GM18499 (cell line): ENCODE data around the gene DGCR2.

Experiments used
- ATAC-seq: cut with Tn5 transposase; IDR thresholded peaks from one replicate; pipeline ENCODE4 v1.9.1; 2021; ENCODE audit warnings: moderate number of reproducible peaks; ENCODE audit not compliant: insufficient read depth, unreplicated experiment

Gene DGCR2

GRCh38 chr22:19046719-19047609, 75.2 kb downstream of the DGCR2 start:
- no peak for ATAC-seq

- ATAC-seq: no peak
Measured at GRCh38 chr22:19046287-19046686, 75.9 kb downstream of the DGCR2 start.

GRCh38 chr22:19045094-19045493, 77.1 kb downstream of the DGCR2 start:
- ATAC-seq: no peak

- no peak for ATAC-seq
Measured at GRCh38 chr22:19044381-19044780, 77.8 kb downstream of the DGCR2 start.

- no peak for ATAC-seq
Measured at GRCh38 chr22:19043121-19044085, 78.8 kb downstream of the DGCR2 start.

- ATAC-seq: no peak
Measured at GRCh38 chr22:19042285-19043120, 79.7 kb downstream of the DGCR2 start.

GRCh38 chr22:19041704-19042074, 80.5 kb downstream of the DGCR2 start:
- no peak for ATAC-seq

GRCh38 chr22:19040888-19041703, 81.1 kb downstream of the DGCR2 start:
- no peak for ATAC-seq

- ATAC-seq: no peak
Measured at GRCh38 chr22:19040391-19040861, 81.8 kb downstream of the DGCR2 start.

GRCh38 chr22:19039796-19040280, 82.4 kb downstream of the DGCR2 start:
- ATAC-seq: no peak

GRCh38 chr22:19039448-19039780, 82.8 kb downstream of the DGCR2 start:
- ATAC-seq: no peak

- ATAC-seq: no peak
Measured at GRCh38 chr22:19038728-19039447, 83.3 kb downstream of the DGCR2 start.

- no peak for ATAC-seq
Measured at GRCh38 chr22:19038164-19038546, 84.1 kb downstream of the DGCR2 start.

GRCh38 chr22:19037282-19038163, 84.7 kb downstream of the DGCR2 start:
- ATAC-seq: no peak

- ATAC-seq: no peak
Measured at GRCh38 chr22:19036523-19037273, 85.5 kb downstream of the DGCR2 start.

GRCh38 chr22:19036229-19036522, 86.0 kb downstream of the DGCR2 start:
- ATAC-seq: no peak
